GM13976 (cell line): Measurements from ENCODE around the gene SPTBN2.
"Not testable (repeated sequence)": the region's sequence is repeated elsewhere in the genome, so short reads cannot be mapped to it uniquely, and the experiment has no call there.

Experiments used
- DNase-seq: peaks from one replicate; pipeline ENCODE4 v3.0.0; 2012; ENCODE audit warnings: low spot score
- CTCF ChIP-seq: IDR thresholded peaks from 2 replicates; pipeline ENCODE4 v1.5.1; 2012; ENCODE audit warnings: borderline replicate concordance, mild to moderate bottlenecking; ENCODE audit not compliant: insufficient read depth; ENCODE audit errors: extremely low read depth, missing control alignments, control extremely low read depth
- in situ Hi-C: fragments of 300-500 bp; cut with MboI; formaldehyde crosslinking; loops from one replicate; pipeline ENCODE4 v1.12.0; 2022; ENCODE audit warnings: low sequenced_read_pairs, mixed read lengths, inconsistent platforms; ENCODE audit not compliant: unreplicated experiment

SPTBN2 gene

GRCh38 chr11:66725114-66725513 lies 3.9 kb downstream of the SPTBN2 start:
- in situ Hi-C loops, result no loop called here
- DNase-seq, result no peak

GRCh38 chr11:66724167-66724566 lies 4.8 kb downstream of the SPTBN2 start:
- DNase-seq, in situ Hi-C loops: not testable (repeated sequence)

More at GRCh38 chr11:66725114-66725513, 3.9 kb downstream of the SPTBN2 start:
- no peak for TF ChIP-seq CTCF

- in situ Hi-C loops, result no loop called here
- no peak for TF ChIP-seq CTCF
- no peak for DNase-seq
Observed at GRCh38 chr11:66723693-66724092, 5.3 kb downstream of the SPTBN2 start.

GRCh38 chr11:66722745-66723651 lies 6.0 kb downstream of the SPTBN2 start:
- no peak for TF ChIP-seq CTCF
- in situ Hi-C loops, result no loop called here
- no peak for DNase-seq

- no peak for DNase-seq
- no peak for TF ChIP-seq CTCF
- in situ Hi-C loops, result no loop called here
Observed at GRCh38 chr11:66721939-66722338, 7.1 kb downstream of the SPTBN2 start.

- DNase-seq, result no peak
- no peak for TF ChIP-seq CTCF
- in situ Hi-C loops, result no loop called here
Observed at GRCh38 chr11:66720899-66721470, 8.0 kb downstream of the SPTBN2 start.

- in situ Hi-C loops, result no loop called here
- DNase-seq, result no peak
Observed at GRCh38 chr11:66720223-66720898, 8.7 kb downstream of the SPTBN2 start.

More at GRCh38 chr11:66720223-66720898, 8.7 kb downstream of the SPTBN2 start:
- TF ChIP-seq CTCF, result no peak
